ENCODE results near the gene PRKAG2.

- no peak for TF ChIP-seq CTCF (conservative IDR thresholded peaks at IDR 0.05 in 1 of 2, IDR thresholded peaks at IDR 0.05 in 1 of 2; ENCODE audit: extremely low read depth in 1 of 2, insufficient read depth in 1 of 2, low read depth in 1 of 2, low read length in 2 of 2)
- no peak for TF ChIP-seq EZH2 (IDR thresholded peaks at IDR 0.05; ENCODE audit: borderline replicate concordance, low read length)
Measured at GRCh38 chr7:151600331-151600730, 276.6 kb downstream of the PRKAG2 start.

All from mammary epithelial cell (primary cell).